ENCODE measurements around the gene WNT3. TPM values are rescaled to one million over a fixed set of nuclear protein-coding genes. Genes with fewer than 3 reads are reported as not detected.

The WNT3 gene
- polyA plus RNA-seq, 2 of the 4 experiments (the other 2 are of a cell fraction) = 8.3 to 10.8 TPM

- TF ChIP-seq NR3C1 (IDR thresholded peaks at IDR 0.05) = no peak
- no peak for TF ChIP-seq E2F6 (IDR thresholded peaks at IDR 0.05; ENCODE audit: borderline replicate concordance, low read depth)
- TF ChIP-seq CBX2 (IDR thresholded peaks at IDR 0.05; ENCODE audit: borderline replicate concordance, low read depth) = no peak
- TF ChIP-seq CEBPB (IDR thresholded peaks at IDR 0.05) = no peak
- TF ChIP-seq HEYL (CRISPR knock-in tag; IDR thresholded peaks at IDR 0.05) = no peak
- TF ChIP-seq, protein P1, sequence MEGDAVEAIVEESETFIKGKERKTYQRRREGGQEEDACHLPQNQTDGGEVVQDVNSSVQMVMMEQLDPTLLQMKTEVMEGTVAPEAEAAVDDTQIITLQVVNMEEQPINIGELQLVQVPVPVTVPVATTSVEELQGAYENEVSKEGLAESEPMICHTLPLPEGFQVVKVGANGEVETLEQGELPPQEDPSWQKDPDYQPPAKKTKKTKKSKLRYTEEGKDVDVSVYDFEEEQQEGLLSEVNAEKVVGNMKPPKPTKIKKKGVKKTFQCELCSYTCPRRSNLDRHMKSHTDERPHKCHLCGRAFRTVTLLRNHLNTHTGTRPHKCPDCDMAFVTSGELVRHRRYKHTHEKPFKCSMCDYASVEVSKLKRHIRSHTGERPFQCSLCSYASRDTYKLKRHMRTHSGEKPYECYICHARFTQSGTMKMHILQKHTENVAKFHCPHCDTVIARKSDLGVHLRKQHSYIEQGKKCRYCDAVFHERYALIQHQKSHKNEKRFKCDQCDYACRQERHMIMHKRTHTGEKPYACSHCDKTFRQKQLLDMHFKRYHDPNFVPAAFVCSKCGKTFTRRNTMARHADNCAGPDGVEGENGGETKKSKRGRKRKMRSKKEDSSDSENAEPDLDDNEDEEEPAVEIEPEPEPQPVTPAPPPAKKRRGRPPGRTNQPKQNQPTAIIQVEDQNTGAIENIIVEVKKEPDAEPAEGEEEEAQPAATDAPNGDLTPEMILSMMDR (IDR thresholded peaks at IDR 0.05) = no peak
- TF ChIP-seq ZSCAN20 (CRISPR knock-in tag; IDR thresholded peaks at IDR 0.05) = no peak
- POLR2A ChIA-PET = no interaction called here
- H3K27ac ChIP-seq = no peak overlapping the region
- CTCF ChIA-PET = interaction anchor here (0.7 to 10.8 kb wide), 22 partner anchors 8 to 121 kb away, joined by 3 to 138 read pairs (median 5); no protein-coding TSS in a partner anchor
- ATAC-seq (peak; percentile 14 to 31; a peak in 3 of 6 replicates), FAIRE-seq (no peak), DNase-seq (ENCODE audit: low read depth in 1 of 2, low spot score in 1 of 2) (no peak)
- H3K4me3 ChIP-seq = no peak overlapping the region
- H3K4me1 ChIP-seq = no peaks in the 10 kb centered on the region
- H3K9me3 ChIP-seq = no peaks in the 10 kb centered on the region
- 69% methylated on average over 29 of the region's 31 CpGs for WGBS (ENCODE audit: missing lambda C conversion rate)
- H3K4me2 ChIP-seq = no peak overlapping the region
Measured at GRCh38 chr17:46821482-46822387, 3.2 kb upstream of the WNT3 start.

GRCh38 chr17:46820592-46821450 lies 2.3 kb upstream of the WNT3 start:
- no peak for FAIRE-seq
- 74% methylated on average over 11 of the region's 13 CpGs for WGBS (ENCODE audit: missing lambda C conversion rate)
- POLR2A ChIA-PET = no interaction called here
- CTCF ChIA-PET = interaction anchor here (1.4 to 10.8 kb wide), 5 partner anchors 9 to 39 kb away, joined by 3 to 138 read pairs (median 8); no protein-coding TSS in a partner anchor
- Histone ChIP-seq H3K4me1 (no peaks in the 10 kb centered on the region), H3K9me3 (no peaks in the 10 kb centered on the region), H3K4me3 (no peak overlapping the region), H3K4me2 (no peak overlapping the region), H3K27ac (no peak overlapping the region)
- ATAC-seq = no peak
- TF ChIP-seq, protein P2, sequence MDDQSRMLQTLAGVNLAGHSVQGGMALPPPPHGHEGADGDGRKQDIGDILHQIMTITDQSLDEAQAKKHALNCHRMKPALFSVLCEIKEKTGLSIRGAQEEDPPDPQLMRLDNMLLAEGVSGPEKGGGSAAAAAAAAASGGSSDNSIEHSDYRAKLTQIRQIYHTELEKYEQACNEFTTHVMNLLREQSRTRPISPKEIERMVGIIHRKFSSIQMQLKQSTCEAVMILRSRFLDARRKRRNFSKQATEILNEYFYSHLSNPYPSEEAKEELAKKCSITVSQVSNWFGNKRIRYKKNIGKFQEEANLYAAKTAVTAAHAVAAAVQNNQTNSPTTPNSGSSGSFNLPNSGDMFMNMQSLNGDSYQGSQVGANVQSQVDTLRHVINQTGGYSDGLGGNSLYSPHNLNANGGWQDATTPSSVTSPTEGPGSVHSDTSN (IDR thresholded peaks at IDR 0.05) = no peak
- TF ChIP-seq JUNB (IDR thresholded peaks at IDR 0.05) (no peak), POLR2AphosphoS2 (conservative IDR thresholded peaks at IDR 0.05; ENCODE audit: low read length) (no peak), KDM1A (IDR thresholded peaks at IDR 0.05; ENCODE audit: low read depth) (no peak), RNF2 (IDR thresholded peaks at IDR 0.05; ENCODE audit: borderline replicate concordance, low read depth) (no peak), KDM5A (IDR thresholded peaks at IDR 0.05) (no peak), TFCP2L1 (CRISPR knock-in tag; IDR thresholded peaks at IDR 0.05) (no peak)
- no peak for DNase-seq (ENCODE audit: low read depth in 1 of 2, low spot score in 1 of 2)

DNA sequence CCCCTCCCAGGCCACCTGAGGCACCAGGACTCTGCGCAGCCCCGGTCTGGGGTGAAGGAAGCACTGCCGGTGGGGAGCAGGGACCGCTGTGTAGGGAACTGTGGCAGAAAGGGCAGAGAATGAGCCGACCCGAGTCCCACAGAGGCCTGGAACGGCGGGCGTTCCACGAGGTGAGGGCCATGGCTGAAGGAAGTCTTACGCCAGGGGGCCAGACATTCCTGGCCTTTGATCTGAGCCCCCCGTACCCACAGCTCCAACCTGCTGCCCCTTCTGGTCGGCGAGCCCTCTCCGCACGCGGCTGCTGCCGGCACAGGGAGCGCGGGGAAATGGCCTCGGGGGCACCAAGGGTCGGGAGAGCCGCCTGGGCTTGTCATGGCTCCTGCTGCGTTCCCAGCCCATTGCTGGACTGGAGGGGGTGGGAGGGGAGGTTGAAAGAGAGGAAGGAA lies 1.4 kb upstream of the WNT3 start:
- H3K4me2 ChIP-seq = no peak overlapping the region
- ChIA-PET POLR2A (no interaction called here), CTCF (interaction anchor here (1.4 to 10.8 kb wide), 3 partner anchors 8 to 40 kb away, joined by 3 to 138 read pairs (median 6); no protein-coding TSS in a partner anchor)
- FAIRE-seq (no peak), DNase-seq (ENCODE audit: low read depth in 1 of 2, low spot score in 1 of 2) (no peak), ATAC-seq (no peak)
- WGBS (ENCODE audit: missing lambda C conversion rate) = 86% methylated on average over 24 of the region's 24 CpGs
- H3K9me3 ChIP-seq = no peaks in the 10 kb centered on the region
- TF ChIP-seq RNF2 (IDR thresholded peaks at IDR 0.05; ENCODE audit: borderline replicate concordance, low read depth) (no peak), NFE2L2 (conservative IDR thresholded peaks at IDR 0.05; ENCODE audit: low read length) (no peak), JUN (IDR thresholded peaks at IDR 0.05) (no peak), FOSL2 (IDR thresholded peaks at IDR 0.05) (no peak), FOSL2 (CRISPR knock-in tag; IDR thresholded peaks at IDR 0.05) (no peak), MAZ (IDR thresholded peaks at IDR 0.05; ENCODE audit: borderline replicate concordance, low read depth, low read length) (no peak), TP53 (CRISPR knock-in tag; IDR thresholded peaks at IDR 0.05) (no peak)
- TF ChIP-seq, protein P2 (IDR thresholded peaks at IDR 0.05) = no peak
- TF ChIP-seq, protein P3, sequence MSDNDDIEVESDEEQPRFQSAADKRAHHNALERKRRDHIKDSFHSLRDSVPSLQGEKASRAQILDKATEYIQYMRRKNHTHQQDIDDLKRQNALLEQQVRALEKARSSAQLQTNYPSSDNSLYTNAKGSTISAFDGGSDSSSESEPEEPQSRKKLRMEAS (IDR thresholded peaks at IDR 0.05) = no peak
- H3K4me3 ChIP-seq = no peak overlapping the region
- H3K4me1 ChIP-seq = no peaks in the 10 kb centered on the region
- H3K27ac ChIP-seq = no peak overlapping the region

Measured in A549 (cell line).